ENCODE data around the gene ZNF655. TPM values are rescaled to one million over a fixed set of nuclear protein-coding genes. Genes with fewer than 3 reads are reported as not detected.

Gene ZNF655
- total RNA-seq, 1 experiment from 2014 or later, result 40.4 TPM

DNA sequence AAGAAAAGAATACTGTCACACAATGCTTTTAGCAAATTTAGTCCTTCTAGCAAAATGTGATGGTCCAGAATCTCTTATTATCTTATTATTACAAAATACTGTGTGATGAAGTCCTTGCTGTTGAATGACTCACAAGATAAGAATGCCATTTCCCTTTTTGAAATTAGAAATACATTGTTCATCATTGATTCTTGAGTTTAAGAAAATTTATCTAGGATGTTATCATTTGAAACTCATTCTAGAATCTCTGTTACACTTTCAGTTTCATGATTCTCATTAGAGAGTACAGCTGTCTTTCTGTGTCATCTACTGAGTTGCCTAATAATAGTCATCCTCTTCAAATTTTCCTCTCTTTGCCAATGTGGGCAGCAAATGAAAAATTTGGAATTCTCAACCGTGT is 44.4 kb upstream of the ZNF655 start:
- CTCF ChIA-PET, result interaction anchor here (1.0 kb wide), 1 partner anchor 11 kb away, joined by 4 read pairs; no protein-coding TSS in a partner anchor
- DNase-seq (ENCODE audit: low spot score) (no peak), ATAC-seq (no peak)
- Mint-ChIP-seq H3K4me3 (no peak overlapping the region), H3K36me3 (peaks cover 34% of the 10 kb centered on the region), H3K27me3 (ENCODE audit: low read depth) (no peaks in the 10 kb centered on the region), H3K27ac (no peak overlapping the region), H3K4me1 (no peaks in the 10 kb centered on the region), H3K9me3 (no peaks in the 10 kb centered on the region)
- no peak for TF ChIP-seq NR1H2 (CRISPR knock-in tag; IDR thresholded peaks at IDR 0.05)
- no peak for TF ChIP-seq GRHL2 (CRISPR knock-in tag; IDR thresholded peaks at IDR 0.05; ENCODE audit: insufficient replicate concordance, severe bottlenecking)
- TF ChIP-seq ATF1 (CRISPR knock-in tag; IDR thresholded peaks at IDR 0.05), result no peak
- no peak for TF ChIP-seq SMAD3 (CRISPR knock-in tag; IDR thresholded peaks at IDR 0.05; ENCODE audit: borderline replicate concordance)
- TF ChIP-seq NR3C1 (CRISPR knock-in tag; conservative IDR thresholded peaks at IDR 0.05; ENCODE audit: low read depth), result no peak
- no peak for TF ChIP-seq NFATC4 (CRISPR knock-in tag; IDR thresholded peaks at IDR 0.05)
- no peak for TF ChIP-seq JAZF1 (CRISPR knock-in tag; IDR thresholded peaks at IDR 0.05)
- TF ChIP-seq ESRRA (CRISPR knock-in tag; IDR thresholded peaks at IDR 0.05; ENCODE audit: borderline replicate concordance), result no peak
- POLR2A ChIA-PET, result interaction anchor here (0.6 kb wide), 1 partner anchor 65 kb away, joined by 3 read pairs; no protein-coding TSS in a partner anchor

DNA sequence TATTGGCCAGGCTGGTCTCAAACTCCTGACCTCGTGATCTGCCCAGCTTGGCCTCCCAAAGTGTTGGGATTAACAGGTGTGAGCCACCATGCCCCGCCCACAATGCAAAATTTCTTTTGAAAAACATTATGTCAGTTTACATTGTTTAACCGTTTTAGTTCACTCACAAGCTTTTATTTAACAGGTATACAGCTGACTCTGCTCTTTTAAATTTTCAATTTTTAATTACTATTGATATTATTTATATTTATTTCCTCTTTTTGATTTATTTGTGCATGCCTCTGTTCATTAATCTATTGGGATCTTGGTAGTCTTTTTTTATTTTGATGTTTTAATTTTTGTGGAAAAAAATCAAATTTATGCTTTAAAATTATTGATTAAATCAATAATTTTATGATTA is 37.0 kb upstream of the ZNF655 start:
- Mint-ChIP-seq H3K4me3 (no peak overlapping the region), H3K27ac (no peak overlapping the region), H3K36me3 (peaks cover 37% of the 10 kb centered on the region), H3K27me3 (ENCODE audit: low read depth) (no peaks in the 10 kb centered on the region), H3K4me1 (no peaks in the 10 kb centered on the region), H3K9me3 (no peaks in the 10 kb centered on the region)
- POLR2A ChIA-PET, result no interaction called here
- TF ChIP-seq, protein P1, sequence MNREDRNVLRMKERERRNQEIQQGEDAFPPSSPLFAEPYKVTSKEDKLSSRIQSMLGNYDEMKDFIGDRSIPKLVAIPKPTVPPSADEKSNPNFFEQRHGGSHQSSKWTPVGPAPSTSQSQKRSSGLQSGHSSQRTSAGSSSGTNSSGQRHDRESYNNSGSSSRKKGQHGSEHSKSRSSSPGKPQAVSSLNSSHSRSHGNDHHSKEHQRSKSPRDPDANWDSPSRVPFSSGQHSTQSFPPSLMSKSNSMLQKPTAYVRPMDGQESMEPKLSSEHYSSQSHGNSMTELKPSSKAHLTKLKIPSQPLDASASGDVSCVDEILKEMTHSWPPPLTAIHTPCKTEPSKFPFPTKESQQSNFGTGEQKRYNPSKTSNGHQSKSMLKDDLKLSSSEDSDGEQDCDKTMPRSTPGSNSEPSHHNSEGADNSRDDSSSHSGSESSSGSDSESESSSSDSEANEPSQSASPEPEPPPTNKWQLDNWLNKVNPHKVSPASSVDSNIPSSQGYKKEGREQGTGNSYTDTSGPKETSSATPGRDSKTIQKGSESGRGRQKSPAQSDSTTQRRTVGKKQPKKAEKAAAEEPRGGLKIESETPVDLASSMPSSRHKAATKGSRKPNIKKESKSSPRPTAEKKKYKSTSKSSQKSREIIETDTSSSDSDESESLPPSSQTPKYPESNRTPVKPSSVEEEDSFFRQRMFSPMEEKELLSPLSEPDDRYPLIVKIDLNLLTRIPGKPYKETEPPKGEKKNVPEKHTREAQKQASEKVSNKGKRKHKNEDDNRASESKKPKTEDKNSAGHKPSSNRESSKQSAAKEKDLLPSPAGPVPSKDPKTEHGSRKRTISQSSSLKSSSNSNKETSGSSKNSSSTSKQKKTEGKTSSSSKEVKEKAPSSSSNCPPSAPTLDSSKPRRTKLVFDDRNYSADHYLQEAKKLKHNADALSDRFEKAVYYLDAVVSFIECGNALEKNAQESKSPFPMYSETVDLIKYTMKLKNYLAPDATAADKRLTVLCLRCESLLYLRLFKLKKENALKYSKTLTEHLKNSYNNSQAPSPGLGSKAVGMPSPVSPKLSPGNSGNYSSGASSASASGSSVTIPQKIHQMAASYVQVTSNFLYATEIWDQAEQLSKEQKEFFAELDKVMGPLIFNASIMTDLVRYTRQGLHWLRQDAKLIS (CRISPR knock-in tag; IDR thresholded peaks at IDR 0.05; ENCODE audit: borderline replicate concordance), result no peak
- TF ChIP-seq, protein P2, sequence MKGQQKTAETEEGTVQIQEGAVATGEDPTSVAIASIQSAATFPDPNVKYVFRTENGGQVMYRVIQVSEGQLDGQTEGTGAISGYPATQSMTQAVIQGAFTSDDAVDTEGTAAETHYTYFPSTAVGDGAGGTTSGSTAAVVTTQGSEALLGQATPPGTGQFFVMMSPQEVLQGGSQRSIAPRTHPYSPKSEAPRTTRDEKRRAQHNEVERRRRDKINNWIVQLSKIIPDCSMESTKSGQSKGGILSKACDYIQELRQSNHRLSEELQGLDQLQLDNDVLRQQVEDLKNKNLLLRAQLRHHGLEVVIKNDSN (CRISPR knock-in tag; IDR thresholded peaks at IDR 0.05), result no peak
- TF ChIP-seq NFE2L1 (CRISPR knock-in tag; IDR thresholded peaks at IDR 0.05) (no peak), ZNF317 (CRISPR knock-in tag; IDR thresholded peaks at IDR 0.05; ENCODE audit: borderline replicate concordance, low read depth) (no peak), NFATC4 (CRISPR knock-in tag; IDR thresholded peaks at IDR 0.05) (no peak)
- TF ChIP-seq, protein P3, sequence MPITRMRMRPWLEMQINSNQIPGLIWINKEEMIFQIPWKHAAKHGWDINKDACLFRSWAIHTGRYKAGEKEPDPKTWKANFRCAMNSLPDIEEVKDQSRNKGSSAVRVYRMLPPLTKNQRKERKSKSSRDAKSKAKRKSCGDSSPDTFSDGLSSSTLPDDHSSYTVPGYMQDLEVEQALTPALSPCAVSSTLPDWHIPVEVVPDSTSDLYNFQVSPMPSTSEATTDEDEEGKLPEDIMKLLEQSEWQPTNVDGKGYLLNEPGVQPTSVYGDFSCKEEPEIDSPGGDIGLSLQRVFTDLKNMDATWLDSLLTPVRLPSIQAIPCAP (CRISPR knock-in tag; IDR thresholded peaks at IDR 0.05), result no peak
- DNase-seq (ENCODE audit: low spot score) (no peak), ATAC-seq (no peak)
- CTCF ChIA-PET, result no interaction called here

DNA sequence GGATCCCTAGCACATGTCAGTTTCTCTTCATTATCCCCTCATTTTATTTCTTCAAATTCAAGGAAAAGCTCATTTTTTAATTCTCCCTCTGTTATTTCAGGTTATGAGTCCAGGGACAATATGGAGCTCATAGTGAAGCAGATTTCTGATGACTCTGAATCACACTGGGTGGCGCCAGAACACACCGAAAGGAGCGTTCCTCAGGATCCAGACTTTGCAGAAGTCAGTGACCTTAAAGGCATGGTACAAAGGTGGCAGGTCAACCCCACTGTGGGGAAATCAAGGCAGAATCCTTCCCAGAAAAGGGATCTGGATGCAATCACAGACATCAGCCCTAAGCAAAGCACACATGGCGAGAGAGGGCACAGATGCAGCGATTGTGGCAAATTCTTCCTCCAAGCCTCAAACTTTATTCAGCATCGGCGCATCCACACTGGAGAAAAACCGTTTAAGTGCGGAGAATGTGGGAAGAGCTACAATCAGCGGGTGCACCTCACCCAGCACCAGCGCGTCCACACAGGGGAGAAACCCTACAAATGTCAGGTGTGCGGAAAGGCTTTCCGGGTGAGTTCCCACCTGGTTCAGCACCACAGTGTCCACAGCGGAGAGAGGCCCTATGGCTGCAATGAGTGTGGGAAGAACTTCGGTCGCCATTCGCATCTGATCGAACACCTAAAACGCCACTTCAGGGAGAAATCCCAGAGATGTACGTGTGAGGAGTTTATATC is 32.6 kb upstream of the ZNF655 start:
- Mint-ChIP-seq H3K27ac (peak overlapping the region; percentile 75; the same call in 1 of the 2 replicates), H3K4me3 (no peak overlapping the region), H3K4me1 (no peaks in the 10 kb centered on the region), H3K27me3 (ENCODE audit: low read depth) (peaks cover 6% of the 10 kb centered on the region), H3K36me3 (peaks cover 57% of the 10 kb centered on the region), H3K9me3 (peaks cover 22% of the 10 kb centered on the region)
- DNase-seq (ENCODE audit: low spot score), result peak; percentile 37
- peak; percentile 58 for ATAC-seq
- CTCF ChIA-PET, result interaction anchor here (0.6 to 3.6 kb wide), 20 partner anchors 8 to 465 kb away, joined by 3 to 33 read pairs (median 4); partner anchors contain the start of genes TMEM225B, TRIM4, ZKSCAN5 and ZNF655
- POLR2A ChIA-PET, result no interaction called here
- TF ChIP-seq, protein P4, sequence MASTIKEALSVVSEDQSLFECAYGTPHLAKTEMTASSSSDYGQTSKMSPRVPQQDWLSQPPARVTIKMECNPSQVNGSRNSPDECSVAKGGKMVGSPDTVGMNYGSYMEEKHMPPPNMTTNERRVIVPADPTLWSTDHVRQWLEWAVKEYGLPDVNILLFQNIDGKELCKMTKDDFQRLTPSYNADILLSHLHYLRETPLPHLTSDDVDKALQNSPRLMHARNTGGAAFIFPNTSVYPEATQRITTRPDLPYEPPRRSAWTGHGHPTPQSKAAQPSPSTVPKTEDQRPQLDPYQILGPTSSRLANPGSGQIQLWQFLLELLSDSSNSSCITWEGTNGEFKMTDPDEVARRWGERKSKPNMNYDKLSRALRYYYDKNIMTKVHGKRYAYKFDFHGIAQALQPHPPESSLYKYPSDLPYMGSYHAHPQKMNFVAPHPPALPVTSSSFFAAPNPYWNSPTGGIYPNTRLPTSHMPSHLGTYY (CRISPR knock-in tag; IDR thresholded peaks at IDR 0.05), result no peak
- no peak for TF ChIP-seq TCF7 (CRISPR knock-in tag; IDR thresholded peaks at IDR 0.05; ENCODE audit: low read depth)
- TF ChIP-seq, protein P5, sequence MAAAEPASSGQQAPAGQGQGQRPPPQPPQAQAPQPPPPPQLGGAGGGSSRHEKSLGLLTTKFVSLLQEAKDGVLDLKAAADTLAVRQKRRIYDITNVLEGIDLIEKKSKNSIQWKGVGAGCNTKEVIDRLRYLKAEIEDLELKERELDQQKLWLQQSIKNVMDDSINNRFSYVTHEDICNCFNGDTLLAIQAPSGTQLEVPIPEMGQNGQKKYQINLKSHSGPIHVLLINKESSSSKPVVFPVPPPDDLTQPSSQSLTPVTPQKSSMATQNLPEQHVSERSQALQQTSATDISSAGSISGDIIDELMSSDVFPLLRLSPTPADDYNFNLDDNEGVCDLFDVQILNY (CRISPR knock-in tag; IDR thresholded peaks at IDR 0.05), result no peak
- TF ChIP-seq, protein P6, sequence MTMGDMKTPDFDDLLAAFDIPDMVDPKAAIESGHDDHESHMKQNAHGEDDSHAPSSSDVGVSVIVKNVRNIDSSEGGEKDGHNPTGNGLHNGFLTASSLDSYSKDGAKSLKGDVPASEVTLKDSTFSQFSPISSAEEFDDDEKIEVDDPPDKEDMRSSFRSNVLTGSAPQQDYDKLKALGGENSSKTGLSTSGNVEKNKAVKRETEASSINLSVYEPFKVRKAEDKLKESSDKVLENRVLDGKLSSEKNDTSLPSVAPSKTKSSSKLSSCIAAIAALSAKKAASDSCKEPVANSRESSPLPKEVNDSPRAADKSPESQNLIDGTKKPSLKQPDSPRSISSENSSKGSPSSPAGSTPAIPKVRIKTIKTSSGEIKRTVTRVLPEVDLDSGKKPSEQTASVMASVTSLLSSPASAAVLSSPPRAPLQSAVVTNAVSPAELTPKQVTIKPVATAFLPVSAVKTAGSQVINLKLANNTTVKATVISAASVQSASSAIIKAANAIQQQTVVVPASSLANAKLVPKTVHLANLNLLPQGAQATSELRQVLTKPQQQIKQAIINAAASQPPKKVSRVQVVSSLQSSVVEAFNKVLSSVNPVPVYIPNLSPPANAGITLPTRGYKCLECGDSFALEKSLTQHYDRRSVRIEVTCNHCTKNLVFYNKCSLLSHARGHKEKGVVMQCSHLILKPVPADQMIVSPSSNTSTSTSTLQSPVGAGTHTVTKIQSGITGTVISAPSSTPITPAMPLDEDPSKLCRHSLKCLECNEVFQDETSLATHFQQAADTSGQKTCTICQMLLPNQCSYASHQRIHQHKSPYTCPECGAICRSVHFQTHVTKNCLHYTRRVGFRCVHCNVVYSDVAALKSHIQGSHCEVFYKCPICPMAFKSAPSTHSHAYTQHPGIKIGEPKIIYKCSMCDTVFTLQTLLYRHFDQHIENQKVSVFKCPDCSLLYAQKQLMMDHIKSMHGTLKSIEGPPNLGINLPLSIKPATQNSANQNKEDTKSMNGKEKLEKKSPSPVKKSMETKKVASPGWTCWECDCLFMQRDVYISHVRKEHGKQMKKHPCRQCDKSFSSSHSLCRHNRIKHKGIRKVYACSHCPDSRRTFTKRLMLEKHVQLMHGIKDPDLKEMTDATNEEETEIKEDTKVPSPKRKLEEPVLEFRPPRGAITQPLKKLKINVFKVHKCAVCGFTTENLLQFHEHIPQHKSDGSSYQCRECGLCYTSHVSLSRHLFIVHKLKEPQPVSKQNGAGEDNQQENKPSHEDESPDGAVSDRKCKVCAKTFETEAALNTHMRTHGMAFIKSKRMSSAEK (CRISPR knock-in tag; IDR thresholded peaks at IDR 0.05; ENCODE audit: borderline replicate concordance), result no peak
- TF ChIP-seq, protein P7, sequence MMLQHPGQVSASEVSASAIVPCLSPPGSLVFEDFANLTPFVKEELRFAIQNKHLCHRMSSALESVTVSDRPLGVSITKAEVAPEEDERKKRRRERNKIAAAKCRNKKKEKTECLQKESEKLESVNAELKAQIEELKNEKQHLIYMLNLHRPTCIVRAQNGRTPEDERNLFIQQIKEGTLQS (CRISPR knock-in tag; conservative IDR thresholded peaks at IDR 0.05), result no peak

Data from WTC11 (cell line).